Esophagus squamous epithelium (tissue), 5 donors: Measurements from ENCODE around the gene SMC2. TPM values are rescaled to one million over a fixed set of nuclear protein-coding genes. Genes with fewer than 3 reads are reported as not detected.

Experiments
- DNase-seq: peaks from one replicate; lab custom pipeline; 2025; lab: John Stamatoyannopoulos, UW
- H3K27ac ChIP-seq, 4 donors: fragments of 200-600 bp; sonication (generic); one replicate each; pipeline ENCODE4 v1.5.1; 2016 to 2019; ENCODE audit warnings: mild to moderate bottlenecking in 1 of 4
- H3K27me3 ChIP-seq, 4 donors: fragments of 200-600 bp; sonication (generic); 1 replicate in 3 of 4; 2 replicates in 1 of 4; pipeline versions ENCODE4 v1.5.1 to v1.6.0; 2017 to 2021; ENCODE audit warnings: antibody characterized with exemption in 1 of 4
- H3K36me3 ChIP-seq, 3 donors: fragments of 200-600 bp; sonication (generic); one replicate each; pipeline ENCODE4 v1.5.1; 2016 to 2019
- H3K4me1 ChIP-seq, 3 donors: fragments of 200-600 bp; sonication (generic); one replicate each; pipeline ENCODE4 v1.5.1; 2017 to 2019
- H3K4me3 ChIP-seq, 4 donors: fragments of 200-600 bp; sonication (generic); 1 replicate in 3 of 4; 2 replicates in 1 of 4; pipeline ENCODE4 v1.5.1; 2016 to 2019; ENCODE audit warnings: mild to moderate bottlenecking in 2 of 4, moderate library complexity in 1 of 4
- H3K9me3 ChIP-seq, 3 donors: fragments of 200-600 bp; sonication (generic); one replicate each; pipeline ENCODE4 v1.5.1; 2016 to 2019
- POLR2A ChIP-seq, 4 donors: fragments of 450-650 bp; IDR thresholded peaks; one replicate each; pipeline ENCODE4 v1.6.1; 2017; ENCODE audit warnings: antibody characterized with exemption in 4 of 4, mild to moderate bottlenecking in 4 of 4, moderate library complexity in 3 of 4
- WGBS, 2 donors: methylation state at CpG; one replicate each; pipeline ENCODE4 v1.1.5; 2018; 5-methylcytosine and 5-hydroxymethylcytosine counted together
- intact Hi-C: fragments of 100-400 bp; cut with DNase I; formaldehyde crosslinking; loops from one replicate; pipeline ENCODE4 v1.15.0; 2022
- total RNA-seq, 4 donors: library from RNA; depleted of rRNA; stranded (reverse); fragments of >200 nt; gene quantifications; one replicate each; pipeline ENCODE4 v1.1.0, GENCODE V29; 2016
- TF ChIP-seq, protein P1 (sequence below), 6 experiments: fragments of 450-650 bp in 4 of 6; fragments of 200-600 bp in 2 of 6; sonication (generic) in 2 of 6; IDR thresholded peaks; one replicate each; pipeline ENCODE4 v1.5.1; 2016 to 2019; ENCODE audit warnings: antibody characterized with exemption in 6 of 6, mild to moderate bottlenecking in 4 of 6, moderate library complexity in 4 of 6
- donor health status: DM: yes; HTN: yes; CAD: no.

SMC2 gene
- total RNA-seq, 4 donors from 2014 or later = 6.7 to 17.6 (median 13.7) TPM

DNA sequence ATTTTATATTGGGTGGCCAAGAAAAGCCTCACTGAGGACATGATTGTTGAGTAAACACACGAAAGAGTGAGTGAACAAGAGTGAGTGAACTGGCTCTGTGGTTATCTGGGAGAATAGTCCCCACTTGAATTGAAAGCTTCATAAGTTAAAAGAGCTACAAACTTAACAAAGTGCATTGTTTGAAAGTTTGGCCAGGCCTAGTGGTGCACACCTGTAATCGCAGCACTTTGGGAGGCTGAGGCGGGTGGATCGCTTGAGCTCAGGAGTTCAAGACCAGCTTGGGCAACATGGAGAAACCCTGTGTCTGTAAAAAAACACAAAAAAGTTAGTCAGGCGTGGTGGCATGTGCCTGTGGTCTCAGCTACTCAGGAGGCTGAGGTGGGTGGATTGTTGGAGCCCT lies 26.9 kb downstream of the SMC2 start:
- 93 to 95% methylated on average over 5 of the region's 5 CpGs for WGBS, 2 donors
- TF ChIP-seq, protein P1, sequence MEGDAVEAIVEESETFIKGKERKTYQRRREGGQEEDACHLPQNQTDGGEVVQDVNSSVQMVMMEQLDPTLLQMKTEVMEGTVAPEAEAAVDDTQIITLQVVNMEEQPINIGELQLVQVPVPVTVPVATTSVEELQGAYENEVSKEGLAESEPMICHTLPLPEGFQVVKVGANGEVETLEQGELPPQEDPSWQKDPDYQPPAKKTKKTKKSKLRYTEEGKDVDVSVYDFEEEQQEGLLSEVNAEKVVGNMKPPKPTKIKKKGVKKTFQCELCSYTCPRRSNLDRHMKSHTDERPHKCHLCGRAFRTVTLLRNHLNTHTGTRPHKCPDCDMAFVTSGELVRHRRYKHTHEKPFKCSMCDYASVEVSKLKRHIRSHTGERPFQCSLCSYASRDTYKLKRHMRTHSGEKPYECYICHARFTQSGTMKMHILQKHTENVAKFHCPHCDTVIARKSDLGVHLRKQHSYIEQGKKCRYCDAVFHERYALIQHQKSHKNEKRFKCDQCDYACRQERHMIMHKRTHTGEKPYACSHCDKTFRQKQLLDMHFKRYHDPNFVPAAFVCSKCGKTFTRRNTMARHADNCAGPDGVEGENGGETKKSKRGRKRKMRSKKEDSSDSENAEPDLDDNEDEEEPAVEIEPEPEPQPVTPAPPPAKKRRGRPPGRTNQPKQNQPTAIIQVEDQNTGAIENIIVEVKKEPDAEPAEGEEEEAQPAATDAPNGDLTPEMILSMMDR (IDR thresholded peaks at IDR 0.05) = no peak
- TF ChIP-seq POLR2A (IDR thresholded peaks at IDR 0.05) = no peak
- Histone ChIP-seq H3K4me3 (no peak overlapping the region), H3K27me3 (no peaks in the 10 kb centered on the region), H3K27ac (no peak overlapping the region), H3K9me3 (no peaks in the 10 kb centered on the region), H3K36me3 (peaks cover 0 to 88% (median 0%) of the 10 kb centered on the region in 3 donors), H3K4me1 (no peaks in the 10 kb centered on the region)
- no peak for DNase-seq
- intact Hi-C loops = no loop called here

DNA sequence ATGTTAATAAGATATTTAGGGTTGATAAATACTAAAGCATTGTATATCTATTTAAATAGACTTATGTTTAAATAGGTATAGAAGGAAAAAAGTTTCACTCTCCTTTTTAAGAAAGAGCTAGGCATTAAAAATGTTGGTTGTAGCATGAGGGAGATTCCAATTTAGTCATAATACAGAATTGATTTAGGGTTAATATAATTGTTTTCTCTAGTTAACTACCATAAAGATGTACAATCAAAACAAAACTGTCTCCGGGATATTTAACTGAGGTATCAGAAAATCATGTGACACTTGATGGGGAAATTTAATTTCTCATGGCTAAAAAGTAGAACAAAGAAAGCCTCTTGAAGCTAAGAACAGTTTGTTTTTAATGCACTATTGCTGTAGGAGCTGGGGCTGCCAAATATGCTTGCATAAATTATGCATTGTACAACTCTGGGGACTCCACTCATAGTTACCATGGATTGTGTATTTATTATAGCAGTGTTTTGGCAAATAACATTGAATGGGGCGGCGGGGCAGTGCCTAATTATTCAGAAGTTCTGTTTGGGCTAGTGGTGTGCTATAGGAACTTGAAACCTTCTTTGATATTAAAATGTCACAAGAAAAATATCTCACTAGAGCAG lies 44.2 kb downstream of the SMC2 start:
- H3K9me3 ChIP-seq = no peaks in the 10 kb centered on the region
- intact Hi-C loops = no loop called here
- peaks cover 0 to 4% (median 0%) of the 10 kb centered on the region in 3 donors for H3K4me1 ChIP-seq
- H3K36me3 ChIP-seq = peaks cover 0 to 59% (median 0%) of the 10 kb centered on the region in 3 donors
- no peak overlapping the region for H3K4me3 ChIP-seq
- no peak overlapping the region for H3K27ac ChIP-seq
- WGBS, 2 donors = 77 to 84% methylated on average over 3 of the region's 3 CpGs
- no peak for DNase-seq
- TF ChIP-seq, protein P1 (IDR thresholded peaks at IDR 0.05) = no peak
- TF ChIP-seq POLR2A (IDR thresholded peaks at IDR 0.05) = no peak
- no peaks in the 10 kb centered on the region for H3K27me3 ChIP-seq

DNA sequence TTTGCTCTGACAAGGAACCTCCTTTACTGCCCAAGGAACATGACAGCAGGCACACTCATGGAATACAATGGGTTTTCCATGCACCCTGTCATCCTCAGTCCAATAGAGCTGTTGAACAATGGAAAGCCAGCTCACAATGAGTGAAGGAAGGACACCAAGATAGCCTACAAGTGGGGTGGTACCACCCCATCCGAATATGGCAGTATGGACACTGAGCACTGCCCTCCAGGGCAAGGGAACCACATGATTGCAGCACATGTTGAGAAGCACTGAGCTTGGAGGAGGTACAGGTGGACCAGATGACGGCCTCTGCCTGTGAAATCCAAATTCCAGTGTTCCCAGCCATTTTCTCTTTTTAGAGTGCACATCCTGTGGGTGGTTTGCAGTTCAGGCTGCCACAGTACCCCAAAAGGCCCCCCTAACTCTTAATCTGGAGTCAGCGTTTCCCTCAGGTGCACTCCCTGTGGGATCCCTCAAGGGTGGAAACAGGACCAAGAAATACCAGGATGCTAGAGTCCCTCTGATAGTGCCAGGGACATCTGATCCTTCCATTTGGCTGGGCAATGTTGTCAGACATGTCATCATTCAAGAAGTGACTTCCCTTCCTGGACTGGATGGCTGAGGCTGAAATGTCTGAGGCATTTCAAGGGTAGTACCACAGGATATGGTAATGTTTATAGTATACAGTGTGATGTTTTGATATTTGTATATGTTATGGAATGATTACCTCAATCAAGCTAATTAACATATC lies 48.9 kb downstream of the SMC2 start:
- WGBS, 2 donors = 90 to 100% methylated on average over 2 of the region's 3 CpGs
- H3K4me3 ChIP-seq = no peak overlapping the region
- TF ChIP-seq, protein P1 (IDR thresholded peaks at IDR 0.05) = no peak
- TF ChIP-seq POLR2A (IDR thresholded peaks at IDR 0.05) = no peak
- no peaks in the 10 kb centered on the region for H3K27me3 ChIP-seq
- DNase-seq = no peak
- H3K36me3 ChIP-seq = peaks cover 0 to 25% (median 0%) of the 10 kb centered on the region in 3 donors
- intact Hi-C loops = no loop called here
- H3K4me1 ChIP-seq = no peaks in the 10 kb centered on the region
- H3K27ac ChIP-seq = no peak overlapping the region
- H3K9me3 ChIP-seq = no peaks in the 10 kb centered on the region

DNA sequence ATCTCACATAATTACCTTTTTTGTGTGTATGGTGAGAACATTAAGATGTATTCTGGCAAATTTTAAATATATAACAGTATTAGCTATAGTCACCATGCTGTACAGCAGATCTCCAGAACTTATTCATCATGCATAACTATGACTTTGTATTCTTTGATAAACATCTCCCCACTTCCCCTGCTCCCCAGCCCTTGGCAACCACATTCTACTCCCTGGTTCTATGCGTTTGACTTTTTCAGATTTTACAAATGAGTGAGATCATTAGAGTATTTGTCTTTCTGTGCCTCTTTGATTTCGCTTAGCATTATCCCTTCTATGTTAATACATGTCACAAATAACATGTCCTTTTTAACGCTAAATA lies 49.4 kb downstream of the SMC2 start:
- H3K27me3 ChIP-seq = no peaks in the 10 kb centered on the region
- H3K9me3 ChIP-seq = no peaks in the 10 kb centered on the region
- H3K36me3 ChIP-seq = peaks cover 0 to 23% (median 0%) of the 10 kb centered on the region in 3 donors
- H3K4me1 ChIP-seq = no peaks in the 10 kb centered on the region
- H3K4me3 ChIP-seq = no peak overlapping the region
- intact Hi-C loops = no loop called here
- H3K27ac ChIP-seq = no peak overlapping the region
- no peak for TF ChIP-seq POLR2A (IDR thresholded peaks at IDR 0.05)
- TF ChIP-seq, protein P1 (IDR thresholded peaks at IDR 0.05) = no peak
- WGBS, 2 donors = 87 to 96% methylated on average over 3 of the region's 3 CpGs
- no peak for DNase-seq

DNA sequence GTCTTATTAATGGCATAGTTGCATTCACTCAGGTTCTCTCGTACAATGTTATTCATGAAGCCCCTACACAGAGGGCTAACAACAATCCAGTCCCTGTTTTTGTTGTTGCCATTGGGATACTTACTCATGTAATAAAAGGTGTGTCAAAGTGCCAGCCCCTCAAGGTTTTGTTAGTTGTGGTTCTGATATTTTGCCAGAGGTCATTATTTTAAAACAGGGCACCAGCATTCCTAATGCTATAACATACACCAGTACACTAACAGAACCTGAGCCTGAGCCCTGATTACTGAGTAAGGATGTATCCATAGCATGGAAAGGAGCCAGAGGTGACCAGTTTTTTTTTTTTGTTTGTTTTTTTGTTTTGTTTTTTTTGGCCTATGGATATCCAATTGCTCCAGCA lies 50.2 kb downstream of the SMC2 start:
- TF ChIP-seq, protein P1 (IDR thresholded peaks at IDR 0.05) = no peak
- no peak for TF ChIP-seq POLR2A (IDR thresholded peaks at IDR 0.05)
- DNase-seq = no peak
- H3K9me3 ChIP-seq = no peaks in the 10 kb centered on the region
- intact Hi-C loops = no loop called here
- H3K36me3 ChIP-seq = peaks cover 0 to 18% (median 0%) of the 10 kb centered on the region in 3 donors
- no peaks in the 10 kb centered on the region for H3K27me3 ChIP-seq
- H3K4me1 ChIP-seq = no peaks in the 10 kb centered on the region
- no peak overlapping the region for H3K4me3 ChIP-seq
- no peak overlapping the region for H3K27ac ChIP-seq
- 100% methylated on average over 1 of the region's 1 CpG for WGBS, 2 donors
